A549 (cell line): ENCODE measurements around the gene DPPA3. TPM values are rescaled to one million over a fixed set of nuclear protein-coding genes. Genes with fewer than 3 reads are reported as not detected.

Experiments used
- ATAC-seq, 2 experiments: fragments of 200-7000 bp in 1 of 2; fragments of >200 bp in 1 of 2; cut with Nextera tagmentation in 1 of 2; cut with Tn5 transposase in 1 of 2; 3 replicates each; pipeline versions ENCODE4 v1.8.0 to v1.9.1; 2018 to 2020; ENCODE audit warnings: mild to moderate bottlenecking in 1 of 2, moderate library complexity in 1 of 2
- CTCF ChIA-PET: fragments of 300-600 bp; sonication (Branson Sonifier 250); formaldehyde crosslinking; extraction: SDS; loops from one replicate; lab custom pipeline; 2021; ENCODE audit warnings: antibody characterized with exemption, inconsistent platforms; lab: Yijun Ruan, JAX
- POLR2A ChIA-PET: fragments of 350-600 bp; formaldehyde crosslinking; extraction: SDS; loops from one replicate; lab custom pipeline; 2021; ENCODE audit warnings: antibody characterized with exemption, inconsistent platforms; lab: Yijun Ruan, JAX
- DNase-seq, 2 experiments: peaks; one replicate each; pipeline versions ENCODE4 v3.0.0 to v3.0.0-alpha.2; 2011 to 2016; ENCODE audit warnings: low read depth in 1 of 2, low spot score in 1 of 2
- FAIRE-seq: peaks from 2 replicates; lab custom pipeline; 2011; peaks lifted over from hg19 to GRCh38; lab: Jason Lieb, UNC
- H3K27ac ChIP-seq, 2 experiments: fragments of >200 bp; sonication (Bioruptor Twin); formaldehyde crosslinking; 3 replicates each; pipeline ENCODE4 v1.5.1; 2016 to 2017
- H3K4me1 ChIP-seq: fragments of >200 bp; sonication (Bioruptor Twin); formaldehyde crosslinking; 3 replicates; pipeline ENCODE4 v1.6.1; 2016
- H3K4me2 ChIP-seq: fragments of >200 bp; sonication (Bioruptor Twin); formaldehyde crosslinking; 3 replicates; pipeline ENCODE4 v1.6.1; 2016
- H3K4me3 ChIP-seq: fragments of >200 bp; sonication (Bioruptor Twin); formaldehyde crosslinking; 3 replicates; pipeline ENCODE4 v1.5.1; 2016
- H3K9me3 ChIP-seq: fragments of >200 bp; sonication (Bioruptor Twin); formaldehyde crosslinking; 3 replicates; pipeline ENCODE4 v1.6.1; 2016
- BCL3 ChIP-seq: fragments of >200 bp; sonication (Bioruptor Twin); formaldehyde crosslinking; IDR thresholded peaks from 3 replicates; pipeline ENCODE4 v1.6.1; 2016
- CBX8 ChIP-seq: fragments of 200-600 bp; sonication (generic); IDR thresholded peaks from 2 replicates; pipeline ENCODE4 v1.6.1; 2016
- CHD2 ChIP-seq: fragments of 150-350 bp; IDR thresholded peaks from 2 replicates; pipeline ENCODE4 v1.6.1; 2014; ENCODE audit warnings: low read length; ENCODE audit not compliant: partially characterized antibody
- EP300 ChIP-seq, 2 experiments: fragments of >200 bp; sonication (Bioruptor Twin); formaldehyde crosslinking; IDR thresholded peaks; 2 replicates in 1 of 2; 3 replicates in 1 of 2; pipeline ENCODE4 v1.6.1; 2016 to 2017
- FOSL2 ChIP-seq, 2 experiments: fragments of 450-650 bp in 1 of 2; fragments of >200 bp in 1 of 2; sonication (Bioruptor Twin) in 1 of 2; formaldehyde crosslinking; IDR thresholded peaks; 2 replicates each; pipeline versions ENCODE4 v1.5.0 to v1.6.1; 2016 to 2020; ENCODE audit warnings: mild to moderate bottlenecking in 1 of 2, moderate library complexity in 1 of 2
- FOXS1 ChIP-seq: fragments of 250-450 bp; sonication (Bioruptor Pico); IDR thresholded peaks from 2 replicates; pipeline ENCODE4 v1.5.0; 2020; ENCODE audit warnings: mild to moderate bottlenecking, moderate library complexity
- HEYL ChIP-seq: fragments of 250-450 bp; sonication (Bioruptor Pico); IDR thresholded peaks from 2 replicates; pipeline ENCODE4 v1.8.0; 2021; ENCODE audit warnings: mild to moderate bottlenecking, moderate library complexity
- HMGXB4 ChIP-seq: fragments of 250-450 bp; sonication (Bioruptor Pico); IDR thresholded peaks from 2 replicates; pipeline ENCODE4 v1.5.0; 2021; ENCODE audit warnings: mild to moderate bottlenecking, moderate library complexity, borderline replicate concordance
- HOXB13 ChIP-seq: fragments of 250-450 bp; sonication (Bioruptor Pico); IDR thresholded peaks from 2 replicates; pipeline ENCODE4 v1.5.0; 2020; ENCODE audit warnings: low read depth, mild to moderate bottlenecking, moderate library complexity
- KDM5A ChIP-seq: fragments of 200-600 bp; sonication (generic); IDR thresholded peaks from 2 replicates; pipeline ENCODE4 v1.6.1; 2016; ENCODE audit warnings: antibody characterized with exemption, mild to moderate bottlenecking
- MAZ ChIP-seq: fragments of 150-350 bp; IDR thresholded peaks from 2 replicates; pipeline ENCODE4 v1.6.1; 2014; ENCODE audit warnings: antibody characterized with exemption, low read depth, low read length, borderline replicate concordance
- NR3C1 ChIP-seq: fragments of >200 bp; sonication (Bioruptor Twin); formaldehyde crosslinking; IDR thresholded peaks from 3 replicates; pipeline ENCODE4 v1.6.1; 2017
- RAD21 ChIP-seq, 2 experiments: fragments of >200 bp in 1 of 2; sonication (Bioruptor Twin) in 1 of 2; formaldehyde crosslinking in 1 of 2; IDR thresholded peaks in 1 of 2; conservative IDR thresholded peaks in 1 of 2; 2 replicates in 1 of 2; 3 replicates in 1 of 2; pipeline ENCODE4 v1.6.1; 2012 to 2018; ENCODE audit warnings: inconsistent platforms in 1 of 2
- RARB ChIP-seq: fragments of 250-450 bp; sonication (Bioruptor Pico); IDR thresholded peaks from 2 replicates; pipeline ENCODE4 v1.8.0; 2021; ENCODE audit warnings: mild to moderate bottlenecking, moderate library complexity
- REST ChIP-seq: fragments of 200-600 bp; sonication (generic); IDR thresholded peaks from 2 replicates; pipeline ENCODE4 v1.6.1; 2016; ENCODE audit warnings: antibody characterized with exemption, mild to moderate bottlenecking, moderate library complexity
- SREBF2 ChIP-seq: fragments of 450-650 bp; IDR thresholded peaks from 2 replicates; pipeline ENCODE4 v1.6.1; 2014; ENCODE audit warnings: mild to moderate bottlenecking, moderate library complexity
- TFCP2L1 ChIP-seq: fragments of 250-450 bp; sonication (Bioruptor Pico); IDR thresholded peaks from 2 replicates; pipeline ENCODE4 v1.5.0; 2021; ENCODE audit warnings: mild to moderate bottlenecking
- ZC3H11A ChIP-seq: fragments of 450-650 bp; IDR thresholded peaks from 2 replicates; pipeline ENCODE4 v1.6.1; 2014; ENCODE audit warnings: antibody characterized with exemption, mild to moderate bottlenecking
- ZNF302 ChIP-seq: fragments of 250-450 bp; sonication (Bioruptor Pico); IDR thresholded peaks from 2 replicates; pipeline ENCODE4 v1.9.0; 2021; ENCODE audit warnings: inconsistent platforms, mild to moderate bottlenecking, moderate library complexity
- WGBS: methylation state at CpG from one replicate; pipeline ENCODE4 v1.1.6; 2017; ENCODE audit errors: missing lambda C conversion rate; 5-methylcytosine and 5-hydroxymethylcytosine counted together
- polyA minus RNA-seq: library from RNA; depleted of rRNA, polyadenylated mRNA; stranded (reverse); fragments of >200 nt; gene quantifications from 2 replicates; pipeline ENCODE4 v1.2.3, GENCODE V29; 2011; rRNA and poly(A)+ RNA removed
- polyA plus RNA-seq, 4 experiments: library from polyadenylated mRNA; depleted of rRNA in 3 of 4; stranded (reverse); fragments of >200 nt; fragmentation: RNase III in 1 of 4; extraction: RNeasy Plus Mini Kit Qiagen cat#74134 plus additional on column Dnase treatment in 1 of 4; gene quantifications; 2 replicates in 3 of 4; 3 replicates in 1 of 4; pipeline ENCODE4 v1.2.3, GENCODE V29; 2011 to 2017
- TF ChIP-seq, protein P1 (sequence below): fragments of 250-450 bp; sonication (Bioruptor Pico); IDR thresholded peaks from 2 replicates; pipeline ENCODE4 v1.5.0; 2020; ENCODE audit warnings: low read depth, mild to moderate bottlenecking, moderate library complexity

Gene DPPA3
- polyA plus RNA-seq (2011; rRNA removed) (not detected in 2 replicates), polyA plus RNA-seq (2017; fragmentation: RNase III; extraction: RNeasy Plus Mini Kit Qiagen cat#74134 plus additional on column Dnase treatment) (not detected in 3 replicates), polyA minus RNA-seq (not detected in 2 replicates)
- polyA plus RNA-seq (2012; cell fraction: cytosol; rRNA removed): not detected in 2 replicates
- not detected in 2 replicates for polyA plus RNA-seq (2012; cell fraction: nucleus; rRNA removed)

GRCh38 chr12:7711133-7711532 is at the start of gene DPPA3:
Gene DPPA3 (plus strand): TSS chr12:7711433. CDS start chr12:7711571, 138 bp downstream.
- H3K4me2 ChIP-seq: no peak within 1 kb of the TSS
- no peak within 1 kb of the TSS for H3K27ac ChIP-seq
- no peaks in the 10 kb centered on the region for H3K9me3 ChIP-seq
- ChIA-PET CTCF (no interaction called here), POLR2A (no interaction called here)
- FAIRE-seq: peak; percentile 49
- 46% methylated on average over 7 of the region's 7 CpGs for whole genome bisulfite sequencing
- H3K4me1 ChIP-seq: no peaks in the 10 kb centered on the region
- no peak for ATAC-seq
- DNase-seq: no peak
- H3K4me3 ChIP-seq: no peak within 1 kb of the TSS
- no peak for TF ChIP-seq RAD21 (conservative IDR thresholded peaks at IDR 0.05 in 1 of 2, IDR thresholded peaks at IDR 0.05 in 1 of 2)
- TF ChIP-seq MAZ: no peak
- no peak for TF ChIP-seq HOXB13
- no peak for TF ChIP-seq EP300 (IDR thresholded peaks at IDR 0.05)
- no peak for TF ChIP-seq KDM5A
- no peak for TF ChIP-seq ZNF302
- no peak for TF ChIP-seq TFCP2L1 (CRISPR knock-in tag)
- TF ChIP-seq CHD2: no peak
- no peak for TF ChIP-seq REST
- TF ChIP-seq RARB (CRISPR knock-in tag): no peak
- no peak for TF ChIP-seq CBX8
- TF ChIP-seq HEYL (CRISPR knock-in tag): no peak
- TF ChIP-seq NR3C1: no peak
- no peak for TF ChIP-seq ZC3H11A
- TF ChIP-seq, protein P1, sequence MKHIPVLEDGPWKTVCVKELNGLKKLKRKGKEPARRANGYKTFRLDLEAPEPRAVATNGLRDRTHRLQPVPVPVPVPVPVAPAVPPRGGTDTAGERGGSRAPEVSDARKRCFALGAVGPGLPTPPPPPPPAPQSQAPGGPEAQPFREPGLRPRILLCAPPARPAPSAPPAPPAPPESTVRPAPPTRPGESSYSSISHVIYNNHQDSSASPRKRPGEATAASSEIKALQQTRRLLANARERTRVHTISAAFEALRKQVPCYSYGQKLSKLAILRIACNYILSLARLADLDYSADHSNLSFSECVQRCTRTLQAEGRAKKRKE (CRISPR knock-in tag): no peak
- TF ChIP-seq SREBF2: no peak
- no peak for TF ChIP-seq FOXS1
- no peak for TF ChIP-seq HMGXB4 (CRISPR knock-in tag)
- no peak for TF ChIP-seq FOSL2 (IDR thresholded peaks at IDR 0.05)
- no peak for TF ChIP-seq FOSL2 (CRISPR knock-in tag; IDR thresholded peaks at IDR 0.05)
- TF ChIP-seq BCL3: no peak
